K562 (cell line): Measurements from ENCODE around the gene OTOP3. TPM values are rescaled to one million over a fixed set of nuclear protein-coding genes. Genes with fewer than 3 reads are reported as not detected.
A peak's percentile ranks its signal among the peaks of the same experiment; 100 is the strongest.

Experiments
- CBX5 ChIP-seq: IDR thresholded peaks from 2 replicates; pipeline ENCODE4 v1.6.1; 2014; ENCODE audit warnings: low read depth, borderline replicate concordance
- CTCFL ChIP-seq: IDR thresholded peaks from 2 replicates; pipeline ENCODE4 v1.6.1; 2011; ENCODE audit warnings: borderline replicate concordance, low read depth, mild to moderate bottlenecking, moderate library complexity, low read length; ENCODE audit not compliant: insufficient read depth, poor library complexity, severe bottlenecking
- EP400 ChIP-seq: fragments of 450-650 bp; IDR thresholded peaks from 2 replicates; pipeline ENCODE4 v1.6.1; 2017; ENCODE audit warnings: antibody characterized with exemption, mild to moderate bottlenecking, moderate library complexity
- FOXK2 ChIP-seq, 2 experiments: fragments of 450-650 bp; IDR thresholded peaks in 1 of 2; conservative IDR thresholded peaks in 1 of 2; 2 replicates each; pipeline ENCODE4 v1.6.1; 2016; ENCODE audit warnings: low read depth in 2 of 2, mild to moderate bottlenecking in 1 of 2
- FOXM1 ChIP-seq, 2 experiments: fragments of 450-650 bp in 1 of 2; sonication (generic) in 1 of 2; formaldehyde crosslinking in 1 of 2; IDR thresholded peaks; 2 replicates each; pipeline versions ENCODE4 v1.6.1 to v1.9.0; 2017 to 2022; ENCODE audit warnings: low read depth in 2 of 2, mild to moderate bottlenecking in 2 of 2, missing genetic modification reagents in 1 of 2, moderate library complexity in 1 of 2
- HDAC1 ChIP-seq, 2 experiments: fragments of 450-650 bp; IDR thresholded peaks; 2 replicates each; pipeline ENCODE4 v1.6.1; 2016 to 2017; ENCODE audit warnings: inconsistent platforms in 1 of 2, mild to moderate bottlenecking in 1 of 2, moderate library complexity in 1 of 2
- MEF2A ChIP-seq: IDR thresholded peaks from 2 replicates; pipeline ENCODE4 v1.6.1; 2011; ENCODE audit warnings: low read depth, mild to moderate bottlenecking, low read length, moderate library complexity; ENCODE audit not compliant: control insufficient read depth
- MTA3 ChIP-seq: fragments of 450-650 bp; formaldehyde crosslinking; IDR thresholded peaks from 2 replicates; pipeline ENCODE4 v1.6.1; 2017; ENCODE audit warnings: mild to moderate bottlenecking, borderline replicate concordance
- SMAD3 ChIP-seq: fragments of 450-650 bp; formaldehyde crosslinking; conservative IDR thresholded peaks from 2 replicates; pipeline ENCODE4 v1.4.0; 2020; ENCODE audit warnings: mild to moderate bottlenecking
- SREBF1 ChIP-seq: fragments of 150-350 bp; IDR thresholded peaks from 2 replicates; pipeline ENCODE4 v1.6.1; 2014; ENCODE audit warnings: antibody characterized with exemption, low read depth, low read length, borderline replicate concordance
- TAF1 ChIP-seq: IDR thresholded peaks from 2 replicates; pipeline ENCODE4 v1.6.1; 2011; ENCODE audit warnings: mild to moderate bottlenecking, low read length, moderate library complexity; ENCODE audit not compliant: insufficient read depth, control insufficient read depth, severe bottlenecking; ENCODE audit errors: extremely low read depth
- ZC3H4 ChIP-seq: sonication (generic); formaldehyde crosslinking; IDR thresholded peaks from 2 replicates; pipeline ENCODE4 v1.9.0; 2021; ENCODE audit warnings: missing genetic modification reagents, borderline replicate concordance
- ZFX ChIP-seq: sonication (generic); formaldehyde crosslinking; IDR thresholded peaks from 2 replicates; pipeline ENCODE4 v1.8.0; 2022; ENCODE audit warnings: mild to moderate bottlenecking, missing genetic modification reagents, moderate library complexity
- polyA plus RNA-seq, 8 experiments: library from polyadenylated mRNA; depleted of rRNA in 4 of 8; stranded (reverse) in 5 of 8; unstranded in 3 of 8; fragments of >200 nt; fragmentation: Nextera tagmentation in 2 of 8; fragmentation: Illumina TruSeq in 1 of 8; extraction: Ambion mirVana in 2 of 8; extraction: Trizol in 1 of 8; gene quantifications; 2 replicates each; pipeline versions ENCODE4 v1.2.1 to v1.2.3, GENCODE V29; 2011 to 2014; ENCODE audit warnings: inconsistent platforms in 1 of 8, missing spikeins in 1 of 8
- total RNA-seq, 7 experiments: library from RNA; depleted of rRNA in 6 of 7; stranded (reverse); fragments of >200 nt in 6 of 7; fragmentation: Illumina TruSeq in 2 of 7; extraction: Trizol in 2 of 7; gene quantifications; 2 replicates each; pipeline versions ENCODE4 v1.2.1 to v1.2.3, GENCODE V29; 2011 to 2021; ENCODE audit warnings: low replicate concordance in 1 of 7
- TF ChIP-seq, protein P1 (sequence below), 2 experiments: fragments of 450-650 bp; conservative IDR thresholded peaks; 2 replicates each; pipeline ENCODE4 v1.6.1; 2017; ENCODE audit warnings: mild to moderate bottlenecking in 2 of 2, moderate library complexity in 2 of 2
- TF ChIP-seq, protein P2 (sequence below), 2 experiments: IDR thresholded peaks in 1 of 2; conservative IDR thresholded peaks in 1 of 2; 2 replicates each; pipeline ENCODE4 v1.6.1; 2016; ENCODE audit warnings: low read depth in 2 of 2, mild to moderate bottlenecking in 1 of 2, missing compliant biosample characterization in 1 of 2, missing genetic modification characterization in 1 of 2, moderate library complexity in 1 of 2
- TF ChIP-seq, protein P3 (sequence below), 2 experiments: fragments of 200-800 bp in 1 of 2; sonication (Bioruptor generic) in 1 of 2; sonication (generic) in 1 of 2; formaldehyde crosslinking in 1 of 2; IDR thresholded peaks in 1 of 2; conservative IDR thresholded peaks in 1 of 2; 2 replicates each; pipeline versions ENCODE4 v1.5.0 to v1.6.1; 2016 to 2020; ENCODE audit warnings: missing compliant biosample characterization in 1 of 2, missing genetic modification characterization in 1 of 2, missing genetic modification reagents in 1 of 2

OTOP3 gene
- total and polyA plus RNA-seq, 9 of the 15 experiments (the other 6 are each of a cell fraction or from before 2014, with no cell fraction given): not detected

GRCh38 chr17:74987909-74988711 lies 52.4 kb downstream of the OTOP3 start (continued):
- TF ChIP-seq, protein P1, sequence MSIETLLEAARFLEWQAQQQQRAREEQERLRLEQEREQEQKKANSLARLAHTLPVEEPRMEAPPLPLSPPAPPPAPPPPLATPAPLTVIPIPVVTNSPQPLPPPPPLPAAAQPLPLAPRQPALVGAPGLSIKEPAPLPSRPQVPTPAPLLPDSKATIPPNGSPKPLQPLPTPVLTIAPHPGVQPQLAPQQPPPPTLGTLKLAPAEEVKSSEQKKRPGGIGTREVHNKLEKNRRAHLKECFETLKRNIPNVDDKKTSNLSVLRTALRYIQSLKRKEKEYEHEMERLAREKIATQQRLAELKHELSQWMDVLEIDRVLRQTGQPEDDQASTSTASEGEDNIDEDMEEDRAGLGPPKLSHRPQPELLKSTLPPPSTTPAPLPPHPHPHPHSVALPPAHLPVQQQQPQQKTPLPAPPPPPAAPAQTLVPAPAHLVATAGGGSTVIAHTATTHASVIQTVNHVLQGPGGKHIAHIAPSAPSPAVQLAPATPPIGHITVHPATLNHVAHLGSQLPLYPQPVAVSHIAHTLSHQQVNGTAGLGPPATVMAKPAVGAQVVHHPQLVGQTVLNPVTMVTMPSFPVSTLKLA (conservative IDR thresholded peaks at IDR 0.05): peak; percentile 37 to 69; a peak in 3 of 4 replicates
- peak; percentile 67 for TF ChIP-seq ZFX (CRISPR knock-in tag)
- TF ChIP-seq FOXM1 (IDR thresholded peaks at IDR 0.05; ENCODE audit: low read depth): no peak
- TF ChIP-seq FOXM1 (CRISPR knock-in tag; IDR thresholded peaks at IDR 0.05; ENCODE audit: low read depth): no peak
- 0 out of 4 replicates have a peak, but pooled peaks of 1 of the 2 experiments have one; percentile 33 for TF ChIP-seq HDAC1 (IDR thresholded peaks at IDR 0.05)
- peak; percentile 64 for TF ChIP-seq EP400
- TF ChIP-seq TAF1: peak; percentile 20
- TF ChIP-seq SMAD3 (CRISPR knock-in tag): no peak
- TF ChIP-seq CTCFL: peak; percentile 24
- TF ChIP-seq CBX5: no peak
- TF ChIP-seq, protein P2, sequence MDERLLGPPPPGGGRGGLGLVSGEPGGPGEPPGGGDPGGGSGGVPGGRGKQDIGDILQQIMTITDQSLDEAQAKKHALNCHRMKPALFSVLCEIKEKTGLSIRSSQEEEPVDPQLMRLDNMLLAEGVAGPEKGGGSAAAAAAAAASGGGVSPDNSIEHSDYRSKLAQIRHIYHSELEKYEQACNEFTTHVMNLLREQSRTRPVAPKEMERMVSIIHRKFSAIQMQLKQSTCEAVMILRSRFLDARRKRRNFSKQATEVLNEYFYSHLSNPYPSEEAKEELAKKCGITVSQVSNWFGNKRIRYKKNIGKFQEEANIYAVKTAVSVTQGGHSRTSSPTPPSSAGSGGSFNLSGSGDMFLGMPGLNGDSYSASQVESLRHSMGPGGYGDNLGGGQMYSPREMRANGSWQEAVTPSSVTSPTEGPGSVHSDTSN (CRISPR knock-in tag; IDR thresholded peaks at IDR 0.05; ENCODE audit: low read depth): no peak
- TF ChIP-seq, protein P2 (tag; conservative IDR thresholded peaks at IDR 0.05; ENCODE audit: low read depth): no peak
- TF ChIP-seq MTA3: peak; percentile 39; the same call in 1 of the 2 replicates
- no peak for TF ChIP-seq ZC3H4 (CRISPR knock-in tag)
- TF ChIP-seq MEF2A: no peak
- TF ChIP-seq SREBF1: no peak
- TF ChIP-seq, protein P3, sequence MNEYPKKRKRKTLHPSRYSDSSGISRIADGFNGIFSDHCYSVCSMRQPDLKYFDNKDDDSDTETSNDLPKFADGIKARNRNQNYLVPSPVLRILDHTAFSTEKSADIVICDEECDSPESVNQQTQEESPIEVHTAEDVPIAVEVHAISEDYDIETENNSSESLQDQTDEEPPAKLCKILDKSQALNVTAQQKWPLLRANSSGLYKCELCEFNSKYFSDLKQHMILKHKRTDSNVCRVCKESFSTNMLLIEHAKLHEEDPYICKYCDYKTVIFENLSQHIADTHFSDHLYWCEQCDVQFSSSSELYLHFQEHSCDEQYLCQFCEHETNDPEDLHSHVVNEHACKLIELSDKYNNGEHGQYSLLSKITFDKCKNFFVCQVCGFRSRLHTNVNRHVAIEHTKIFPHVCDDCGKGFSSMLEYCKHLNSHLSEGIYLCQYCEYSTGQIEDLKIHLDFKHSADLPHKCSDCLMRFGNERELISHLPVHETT (CRISPR knock-in tag; conservative IDR thresholded peaks at IDR 0.05 in 1 of 2, IDR thresholded peaks at IDR 0.05 in 1 of 2): peak in 1 of 2 experiments; percentile 75; a peak in 2 of 4 replicates
- no peak for TF ChIP-seq FOXK2 (conservative IDR thresholded peaks at IDR 0.05 in 1 of 2, IDR thresholded peaks at IDR 0.05 in 1 of 2; ENCODE audit: low read depth in 2 of 2)
